H9 (cell line): ENCODE measurements around the gene S100B. TPM values are rescaled to one million over a fixed set of nuclear protein-coding genes. Genes with fewer than 3 reads are reported as not detected.

ENCODE experiments used
- DNase-seq: peaks from one replicate; pipeline ENCODE4 v3.0.0-alpha.2; 2017
- H2AFZ ChIP-seq: one replicate; pipeline ENCODE4 v1.6.1; 2013; ENCODE audit warnings: mild to moderate bottlenecking, low read length, control low read depth, moderate library complexity
- H2AK5ac ChIP-seq: 2 replicates; pipeline ENCODE4 v1.6.1; 2013; ENCODE audit warnings: low read length, control low read depth, mixed read lengths; ENCODE audit not compliant: insufficient read length
- H2BK120ac ChIP-seq: one replicate; pipeline ENCODE4 v1.6.1; 2013; ENCODE audit warnings: low read depth, mild to moderate bottlenecking, low read length, control low read depth, inconsistent platforms; ENCODE audit not compliant: poor library complexity, severe bottlenecking
- H2BK12ac ChIP-seq: 2 replicates; pipeline ENCODE4 v1.6.1; 2013; ENCODE audit warnings: low read length, control low read depth, mixed read lengths, low read depth; ENCODE audit not compliant: insufficient read length
- H2BK15ac ChIP-seq: 2 replicates; pipeline ENCODE4 v1.6.1; 2013; ENCODE audit warnings: low read depth, low read length, control low read depth
- H2BK20ac ChIP-seq: one replicate; pipeline ENCODE4 v1.6.1; 2013; ENCODE audit warnings: low read depth, mild to moderate bottlenecking, low read length, control low read depth, inconsistent platforms; ENCODE audit not compliant: poor library complexity, severe bottlenecking
- H2BK5ac ChIP-seq: 2 replicates; pipeline ENCODE4 v1.6.1; 2013; ENCODE audit warnings: low read length, control low read depth, mixed read lengths; ENCODE audit not compliant: insufficient read length
- H3K14ac ChIP-seq: 2 replicates; pipeline ENCODE4 v1.6.1; 2013; ENCODE audit warnings: low read length, control low read depth; ENCODE audit not compliant: insufficient read depth
- H3K18ac ChIP-seq: 2 replicates; pipeline ENCODE4 v1.6.1; 2013; ENCODE audit warnings: low read depth, mild to moderate bottlenecking, mixed read lengths, low read length, control low read depth; ENCODE audit not compliant: insufficient read length
- H3K23ac ChIP-seq: 2 replicates; pipeline ENCODE4 v1.6.1; 2013; ENCODE audit warnings: low read length, control low read depth, mixed read lengths, low read depth; ENCODE audit not compliant: insufficient read length
- H3K23me2 ChIP-seq: 2 replicates; pipeline ENCODE4 v1.6.1; 2013; ENCODE audit warnings: low read depth, mild to moderate bottlenecking, mixed read lengths, low read length, control low read depth; ENCODE audit not compliant: insufficient read length, poor library complexity, severe bottlenecking
- H3K27ac ChIP-seq: 2 replicates; pipeline ENCODE4 v1.5.1; 2013; ENCODE audit warnings: low read length, control low read depth, mixed read lengths, low read depth; ENCODE audit not compliant: insufficient read length
- H3K27me3 ChIP-seq: 2 replicates; pipeline ENCODE4 v1.6.1; 2013; ENCODE audit warnings: low read length, control low read depth, inconsistent platforms; ENCODE audit not compliant: insufficient read depth
- H3K4ac ChIP-seq: 2 replicates; pipeline ENCODE4 v1.6.1; 2013; ENCODE audit warnings: low read depth, mild to moderate bottlenecking, control low read depth, inconsistent platforms, low read length, moderate library complexity
- H3K4me1 ChIP-seq: 2 replicates; pipeline ENCODE4 v1.6.1; 2013; ENCODE audit warnings: low read length, control low read depth, inconsistent platforms; ENCODE audit not compliant: insufficient read depth
- H3K4me2 ChIP-seq: 2 replicates; pipeline ENCODE4 v1.6.1; 2013; ENCODE audit warnings: low read length, control low read depth, mixed read lengths; ENCODE audit not compliant: insufficient read length, insufficient read depth
- H3K56ac ChIP-seq: 2 replicates; pipeline ENCODE4 v1.6.1; 2013; ENCODE audit warnings: low read depth, mild to moderate bottlenecking, mixed read lengths, low read length, control low read depth; ENCODE audit not compliant: insufficient read length
- H3K79me1 ChIP-seq: 2 replicates; pipeline ENCODE4 v1.6.1; 2013; ENCODE audit warnings: low read depth, mild to moderate bottlenecking, moderate library complexity, low read length, control low read depth, inconsistent platforms; ENCODE audit not compliant: insufficient read depth, poor library complexity, severe bottlenecking
- H3K79me2 ChIP-seq: 2 replicates; pipeline ENCODE4 v1.6.1; 2013; ENCODE audit warnings: low read length, control low read depth, inconsistent platforms; ENCODE audit not compliant: insufficient read depth
- H3K9ac ChIP-seq: 2 replicates; pipeline ENCODE4 v1.6.1; 2013; ENCODE audit warnings: low read length, control low read depth, mixed read lengths; ENCODE audit not compliant: insufficient read length; ENCODE audit errors: extremely low read depth
- H3K9me3 ChIP-seq: one replicate; pipeline ENCODE4 v1.6.1; 2013; ENCODE audit warnings: low read depth, low read length, inconsistent platforms; ENCODE audit not compliant: control insufficient read depth
- H3T11ph ChIP-seq: one replicate; pipeline ENCODE4 v1.6.1; 2013; ENCODE audit warnings: mild to moderate bottlenecking, low read length, control low read depth, inconsistent platforms
- H4K20me1 ChIP-seq: one replicate; pipeline ENCODE4 v1.6.1; 2013; ENCODE audit not compliant: control insufficient read depth, insufficient read length, insufficient read depth
- H4K5ac ChIP-seq: 2 replicates; pipeline ENCODE4 v1.6.1; 2013; ENCODE audit warnings: low read depth, mild to moderate bottlenecking, mixed read lengths, low read length, control low read depth; ENCODE audit not compliant: insufficient read length
- H4K8ac ChIP-seq: replicated peaks from 2 replicates; pipeline ENCODE4 v1.6.1; 2013; ENCODE audit warnings: low read length, control low read depth, mixed read lengths, low read depth; ENCODE audit not compliant: insufficient read length
- H4K91ac ChIP-seq: 2 replicates; pipeline ENCODE4 v1.6.1; 2013; ENCODE audit warnings: low read depth, mild to moderate bottlenecking, moderate library complexity, mixed read lengths, low read length, control low read depth; ENCODE audit not compliant: insufficient read length
- H3K27ac Mint-ChIP-seq, 3 experiments: 2 replicates in 2 of 3; 3 replicates in 1 of 3; pipeline ENCODE4 v1.8.0; 2020 to 2021; ENCODE audit warnings: mixed read lengths in 3 of 3, mild to moderate bottlenecking in 1 of 3, moderate library complexity in 1 of 3
- H3K27me3 Mint-ChIP-seq: 2 replicates; pipeline ENCODE4 v1.8.0; 2021; ENCODE audit warnings: low read depth, mild to moderate bottlenecking, moderate library complexity, mixed read lengths
- H3K36me3 Mint-ChIP-seq, 3 experiments: 2 replicates in 2 of 3; 3 replicates in 1 of 3; pipeline ENCODE4 v1.8.0; 2020 to 2021; ENCODE audit warnings: low read depth in 3 of 3, mixed read lengths in 3 of 3; ENCODE audit not compliant: insufficient read depth in 1 of 3
- H3K4me1 Mint-ChIP-seq, 2 experiments: 2 replicates each; pipeline ENCODE4 v1.8.0; 2020; ENCODE audit warnings: mixed read lengths in 2 of 2
- H3K4me3 Mint-ChIP-seq, 2 experiments: 2 replicates in 1 of 2; 3 replicates in 1 of 2; pipeline ENCODE4 v1.8.0; 2020 to 2021; ENCODE audit warnings: mild to moderate bottlenecking in 2 of 2, mixed read lengths in 2 of 2, moderate library complexity in 1 of 2
- H3K9me3 Mint-ChIP-seq, 2 experiments: 2 replicates in 1 of 2; 3 replicates in 1 of 2; pipeline ENCODE4 v1.8.0; 2020; ENCODE audit warnings: mild to moderate bottlenecking in 2 of 2, mixed read lengths in 2 of 2, moderate library complexity in 1 of 2
- CTCF ChIP-seq: fragments of 200-600 bp; sonication (generic); conservative IDR thresholded peaks from 3 replicates; pipeline ENCODE4 v1.8.0; 2021; ENCODE audit warnings: antibody characterized with exemption, mild to moderate bottlenecking
- WGBS: extraction: QIAGEN DNeasy Blood & Tissue Kit; methylation state at CpG from one replicate; pipeline ENCODE4 v1.1.7; 2013; ENCODE audit warnings: missing lambda C conversion rate, low lambda C conversion rate, mixed read lengths; ENCODE audit not compliant: insufficient read length; ENCODE audit errors: extremely low coverage; 5-methylcytosine and 5-hydroxymethylcytosine counted together
- total RNA-seq: library from RNA; stranded (reverse); gene quantifications from 2 replicates; pipeline ENCODE4 v1.2.1, GENCODE V29; 2021

Gene S100B
- total RNA-seq, 1 experiment from 2014 or later: 0.26 TPM

- WGBS: no CpG with 5 or more reads among the region's 38 CpGs
Observed at GRCh38 chr21:46598581-46599572, 6.0 kb downstream of the S100B start.

More at GRCh38 chr21:46598581-46599572, 6.0 kb downstream of the S100B start:
- Mint-ChIP-seq H3K4me3 (no peak overlapping the region), H3K9me3 (peaks cover 8 to 13% of the 10 kb centered on the region in 2 experiments), H3K4me1 (peaks cover 6 to 16% of the 10 kb centered on the region in 2 experiments), H3K36me3 (peaks cover 3 to 8% (median 6%) of the 10 kb centered on the region in 3 experiments; a peak in 5 of 7 replicates), H3K27ac (no peak overlapping the region), H3K27me3 (0 out of 2 replicates have a peak, but pooled peaks cover under 1% of the 10 kb centered on the region)
- Histone ChIP-seq H3K9ac (no peak overlapping the region), H3K56ac (no peak overlapping the region), H3K79me1 (no peaks in the 10 kb centered on the region), H3T11ph (no peak overlapping the region), H4K5ac (no peak overlapping the region), H4K20me1 (no peaks in the 10 kb centered on the region), H3K4ac (no peak overlapping the region), H3K23me2 (no peaks in the 10 kb centered on the region), H3K27me3 (no peaks in the 10 kb centered on the region), H3K14ac (no peak overlapping the region), H4K8ac (no peak overlapping the region), H2AFZ (no peak overlapping the region), H2BK12ac (no peak overlapping the region), H3K27ac (no peak overlapping the region), H2BK5ac (no peak overlapping the region), H4K91ac (no peak overlapping the region), H3K79me2 (no peaks in the 10 kb centered on the region), H2BK15ac (no peak overlapping the region), H3K18ac (no peak overlapping the region), H2BK120ac (no peak overlapping the region), H2BK20ac (no peak overlapping the region), H2AK5ac (no peak overlapping the region), H3K4me2 (no peak overlapping the region), H3K4me1 (no peaks in the 10 kb centered on the region), H3K9me3 (peaks cover 19% of the 10 kb centered on the region), H3K23ac (no peak overlapping the region)
- no peak for DNase-seq
- TF ChIP-seq CTCF: no peak
